ENCODE data around the gene DCAF5. TPM values are rescaled to one million over a fixed set of nuclear protein-coding genes. Genes with fewer than 3 reads are reported as not detected.
"Not testable (repeated sequence)": the region's sequence is repeated elsewhere in the genome, so short reads cannot be mapped to it uniquely, and the experiment has no call there.

The DCAF5 gene
- total RNA-seq, 3 donors from 2014 or later: 25.1 to 33.6 (median 28.0) TPM

DNA sequence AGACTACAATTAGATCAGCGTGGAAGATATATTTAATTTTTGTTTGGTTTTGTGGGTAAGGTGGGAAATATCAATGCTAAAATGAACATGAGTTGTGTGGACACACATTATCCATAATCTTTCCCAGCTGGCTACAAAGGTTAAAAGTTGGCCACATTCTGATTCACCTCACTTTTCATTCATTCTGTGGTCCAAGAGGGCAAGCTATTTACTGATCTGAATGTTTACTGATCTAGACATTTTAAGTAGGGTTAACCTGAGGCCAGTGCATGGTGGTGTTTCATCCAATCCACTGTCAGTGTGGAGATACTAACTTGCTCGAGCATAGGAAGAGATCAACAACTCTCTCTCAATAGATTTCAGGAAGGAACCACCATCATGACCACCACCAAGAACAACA lies 71.6 kb downstream of the DCAF5 start:
- no peak overlapping the region for H3K4me3 Mint-ChIP-seq
- H3K36me3 Mint-ChIP-seq (ENCODE audit: insufficient read depth): peaks cover 39% of the 10 kb centered on the region
- H3K4me1 Mint-ChIP-seq (ENCODE audit: low read depth): peaks cover 5% of the 10 kb centered on the region
- DNase-seq: no peak
- H3K9me3 Mint-ChIP-seq: no peaks in the 10 kb centered on the region
- H3K27me3 Mint-ChIP-seq (ENCODE audit: low read depth): no peaks in the 10 kb centered on the region
- no peak for ATAC-seq

DNA sequence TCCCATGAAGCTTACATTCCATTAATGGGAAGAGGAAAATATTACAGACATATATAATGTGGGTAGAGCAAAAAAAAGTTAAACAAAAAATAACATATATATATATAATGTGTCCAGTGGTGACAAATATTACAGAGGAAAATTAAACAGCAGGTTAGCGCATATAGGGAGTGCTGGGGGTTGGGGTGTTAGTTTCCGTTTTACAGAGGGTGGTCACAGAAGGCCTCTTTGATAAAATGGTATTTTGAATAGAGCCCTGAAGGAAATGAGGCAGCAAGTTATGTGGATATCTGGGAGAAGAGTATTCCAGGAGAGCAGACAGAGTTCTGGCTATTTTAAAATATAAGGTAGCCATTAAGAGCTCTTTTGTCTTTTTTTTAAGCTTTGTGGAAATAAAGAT lies 73.2 kb downstream of the DCAF5 start:
- ATAC-seq (no peak), DNase-seq (no peak)
- H3K36me3 Mint-ChIP-seq (ENCODE audit: insufficient read depth): peaks cover 36% of the 10 kb centered on the region

DNA sequence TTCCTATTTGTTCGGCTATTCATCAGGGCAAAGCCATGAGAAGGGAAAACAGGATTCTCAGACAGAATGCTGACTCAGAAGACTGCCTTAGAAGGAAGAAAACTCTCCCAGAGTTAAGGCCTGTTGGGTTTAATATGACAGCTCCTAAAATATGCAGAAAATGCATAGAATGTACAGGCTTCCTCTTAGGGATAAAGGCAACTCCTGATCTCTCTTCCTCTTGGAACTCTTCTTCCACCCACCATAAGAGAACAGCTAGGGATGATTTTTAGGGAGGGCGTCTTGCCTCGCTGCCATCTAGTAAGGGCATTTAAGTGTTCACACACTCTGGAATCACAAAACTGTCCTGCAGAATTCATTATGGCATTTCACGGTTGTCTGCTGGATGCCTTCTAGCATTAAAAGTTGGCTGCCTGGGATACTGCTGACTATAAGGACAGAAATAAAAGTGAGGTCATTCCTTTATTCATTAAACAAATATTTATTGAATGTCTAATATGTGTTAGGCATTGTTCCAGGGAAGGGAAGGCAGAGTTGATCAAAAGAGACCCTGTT lies 73.7 kb downstream of the DCAF5 start:
- DNase-seq (no peak), ATAC-seq (no peak)
- Mint-ChIP-seq H3K36me3 (ENCODE audit: insufficient read depth) (peaks cover 37% of the 10 kb centered on the region), H3K9me3 (no peaks in the 10 kb centered on the region), H3K27me3 (ENCODE audit: low read depth) (no peaks in the 10 kb centered on the region), H3K4me1 (ENCODE audit: low read depth) (peaks cover 5% of the 10 kb centered on the region), H3K4me3 (no peak overlapping the region)

More for the DNA sequence above, 73.2 kb downstream of the DCAF5 start:
- H3K4me1 Mint-ChIP-seq (ENCODE audit: low read depth): peaks cover 5% of the 10 kb centered on the region
- H3K27me3 Mint-ChIP-seq (ENCODE audit: low read depth): no peaks in the 10 kb centered on the region
- no peak overlapping the region for H3K4me3 Mint-ChIP-seq
- no peaks in the 10 kb centered on the region for H3K9me3 Mint-ChIP-seq

DNA sequence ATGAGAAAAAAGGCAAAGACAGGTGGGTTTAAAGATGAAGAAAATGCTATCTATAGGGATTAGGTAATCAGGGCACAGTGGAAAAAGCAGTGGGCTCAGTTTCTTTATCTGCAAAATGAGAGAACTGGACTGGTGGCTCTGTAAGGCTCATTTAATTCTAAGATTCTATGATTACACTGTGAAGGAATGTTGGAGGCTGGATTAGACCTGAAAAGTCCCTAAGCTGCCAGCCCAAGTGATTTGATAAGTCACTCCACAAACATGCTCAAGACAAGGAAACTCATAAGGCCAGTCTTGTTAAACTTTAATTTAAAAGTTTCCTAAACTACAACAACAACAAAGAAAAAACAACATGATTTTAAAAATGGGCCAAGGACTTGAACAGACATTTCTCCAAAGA lies 75.1 kb downstream of the DCAF5 start:
- DNase-seq (no peak), ATAC-seq (no peak)
- no peaks in the 10 kb centered on the region for H3K9me3 Mint-ChIP-seq
- peaks cover 9% of the 10 kb centered on the region for H3K4me1 Mint-ChIP-seq (ENCODE audit: low read depth)
- H3K36me3 Mint-ChIP-seq (ENCODE audit: insufficient read depth): peaks cover 38% of the 10 kb centered on the region
- no peak overlapping the region for H3K4me3 Mint-ChIP-seq
- no peaks in the 10 kb centered on the region for H3K27me3 Mint-ChIP-seq (ENCODE audit: low read depth)

DNA sequence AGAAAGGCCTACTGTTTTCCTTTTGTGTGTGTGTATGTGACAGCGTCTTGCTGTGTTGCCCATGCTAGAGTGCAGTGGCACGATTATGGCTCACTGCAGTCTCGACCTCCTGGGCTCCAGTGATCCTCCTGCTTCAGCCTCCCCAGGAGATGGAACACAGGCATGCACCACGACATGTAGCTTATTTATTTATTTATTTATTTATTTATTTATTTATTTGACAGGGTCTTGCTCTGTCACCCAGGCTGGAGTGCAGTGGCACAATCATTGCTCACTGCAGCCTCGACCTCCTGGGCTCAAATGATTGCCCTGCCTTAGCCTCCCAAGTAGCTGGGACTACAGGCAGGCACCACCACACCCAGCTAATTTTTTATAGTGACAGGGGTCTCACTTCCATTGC lies 75.7 kb downstream of the DCAF5 start:
- DNase-seq; H3K4me3 Mint-ChIP-seq; H3K27me3 Mint-ChIP-seq (ENCODE audit: low read depth); ATAC-seq; H3K9me3 Mint-ChIP-seq: not testable (repeated sequence)
- H3K36me3 Mint-ChIP-seq (ENCODE audit: insufficient read depth): peaks cover 44% of the 10 kb centered on the region
- H3K4me1 Mint-ChIP-seq (ENCODE audit: low read depth): peaks cover 12% of the 10 kb centered on the region

DNA sequence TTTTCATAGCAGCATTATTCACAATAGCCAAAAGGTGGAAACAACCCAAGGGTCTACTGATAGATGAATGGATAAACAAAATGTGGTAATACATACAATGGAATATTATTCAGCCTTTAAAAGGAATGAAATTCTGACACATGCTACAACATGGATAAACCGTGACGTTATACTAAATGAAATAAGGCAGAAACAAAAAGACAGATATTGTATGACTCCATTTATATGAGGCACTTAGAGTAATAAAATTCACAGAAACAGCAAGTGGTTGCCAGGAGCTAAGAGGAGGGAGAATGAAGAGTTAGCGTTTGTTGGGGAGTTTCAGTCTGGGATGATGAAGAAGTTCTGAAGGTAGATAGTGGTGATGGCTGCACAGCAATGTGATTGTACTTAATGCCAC lies 76.6 kb downstream of the DCAF5 start:
- Mint-ChIP-seq H3K36me3 (ENCODE audit: insufficient read depth) (peaks cover 42% of the 10 kb centered on the region), H3K4me3 (no peak overlapping the region), H3K9me3 (no peaks in the 10 kb centered on the region), H3K4me1 (ENCODE audit: low read depth) (peaks cover 13% of the 10 kb centered on the region), H3K27me3 (ENCODE audit: low read depth) (no peaks in the 10 kb centered on the region)
- DNase-seq: no peak
- ATAC-seq: no peak

DNA sequence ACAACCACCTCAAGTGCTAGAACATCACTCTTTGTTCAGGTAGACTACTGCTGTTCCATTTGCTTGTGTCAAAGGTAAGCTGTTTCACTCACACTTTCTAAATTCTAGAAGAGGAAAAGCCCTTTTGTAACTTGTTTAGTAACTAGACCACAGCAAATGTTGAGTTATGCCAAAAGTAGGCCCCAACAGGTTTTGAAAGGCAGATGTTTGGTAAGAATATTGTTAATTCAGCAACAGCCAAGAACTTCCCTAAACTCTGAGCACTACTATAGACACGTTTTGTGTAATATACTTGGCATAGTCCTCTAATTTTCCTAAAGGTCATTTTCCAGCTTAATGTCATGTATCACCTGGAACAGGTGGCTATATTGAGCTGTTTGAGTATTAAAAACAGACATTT lies 79.0 kb downstream of the DCAF5 start:
- H3K4me3 Mint-ChIP-seq: no peak overlapping the region
- H3K4me1 Mint-ChIP-seq (ENCODE audit: low read depth): peaks cover 16% of the 10 kb centered on the region
- no peaks in the 10 kb centered on the region for H3K9me3 Mint-ChIP-seq
- no peak for ATAC-seq
- no peaks in the 10 kb centered on the region for H3K27me3 Mint-ChIP-seq (ENCODE audit: low read depth)
- H3K36me3 Mint-ChIP-seq (ENCODE audit: insufficient read depth): peaks cover 47% of the 10 kb centered on the region
- DNase-seq: no peak

DNA sequence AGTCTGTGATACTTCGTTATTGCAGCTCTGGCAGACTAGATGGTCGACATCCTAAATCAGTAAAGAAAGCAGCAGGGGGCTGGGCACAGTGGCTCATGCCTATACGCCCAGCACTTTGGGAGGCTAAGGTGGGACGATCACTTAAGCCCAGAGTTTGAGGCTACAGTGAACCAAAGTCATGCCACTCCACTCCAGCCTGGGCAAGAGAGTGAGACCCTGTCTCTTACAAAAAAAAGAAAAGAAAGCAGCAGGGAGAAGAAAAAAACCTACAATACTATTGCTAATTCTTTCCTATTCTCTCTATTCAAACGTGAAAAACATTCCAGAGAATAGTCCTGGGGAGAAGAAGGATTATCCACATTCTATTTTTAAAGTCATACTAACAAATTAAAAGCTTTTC lies 79.5 kb downstream of the DCAF5 start:
- ATAC-seq (no peak), DNase-seq (no peak)
- Mint-ChIP-seq H3K4me3 (no peak overlapping the region), H3K36me3 (ENCODE audit: insufficient read depth) (peaks cover 47% of the 10 kb centered on the region), H3K4me1 (ENCODE audit: low read depth) (peaks cover 15% of the 10 kb centered on the region), H3K27me3 (ENCODE audit: low read depth) (no peaks in the 10 kb centered on the region), H3K9me3 (no peaks in the 10 kb centered on the region)

DNA sequence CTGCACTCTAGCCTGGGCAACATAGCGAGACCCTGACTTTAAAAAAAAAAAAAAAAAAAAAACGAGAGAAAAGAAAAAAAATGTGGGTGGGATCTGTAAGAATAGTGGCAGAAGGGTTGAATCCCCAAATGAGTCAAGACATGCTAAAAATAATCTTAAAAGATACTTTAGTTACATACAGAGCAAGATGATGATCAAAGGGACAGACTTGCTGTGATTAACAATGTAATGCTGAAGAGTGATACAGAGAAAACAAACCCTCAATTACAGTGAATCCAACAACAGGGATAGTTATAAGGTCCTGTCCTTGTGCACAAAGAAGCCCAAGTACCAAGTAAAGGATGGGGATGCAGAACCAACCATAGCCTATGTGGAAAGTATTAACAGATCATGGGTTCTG lies 80.3 kb downstream of the DCAF5 start:
- H3K27me3 Mint-ChIP-seq (ENCODE audit: low read depth): no peaks in the 10 kb centered on the region
- H3K4me3 Mint-ChIP-seq: no peak overlapping the region
- DNase-seq: no peak
- peaks cover 52% of the 10 kb centered on the region for H3K36me3 Mint-ChIP-seq (ENCODE audit: insufficient read depth)
- ATAC-seq: peak in 1 of 2 donors; percentile 56
- H3K4me1 Mint-ChIP-seq (ENCODE audit: low read depth): peaks cover 15% of the 10 kb centered on the region
- H3K9me3 Mint-ChIP-seq: no peaks in the 10 kb centered on the region

DNA sequence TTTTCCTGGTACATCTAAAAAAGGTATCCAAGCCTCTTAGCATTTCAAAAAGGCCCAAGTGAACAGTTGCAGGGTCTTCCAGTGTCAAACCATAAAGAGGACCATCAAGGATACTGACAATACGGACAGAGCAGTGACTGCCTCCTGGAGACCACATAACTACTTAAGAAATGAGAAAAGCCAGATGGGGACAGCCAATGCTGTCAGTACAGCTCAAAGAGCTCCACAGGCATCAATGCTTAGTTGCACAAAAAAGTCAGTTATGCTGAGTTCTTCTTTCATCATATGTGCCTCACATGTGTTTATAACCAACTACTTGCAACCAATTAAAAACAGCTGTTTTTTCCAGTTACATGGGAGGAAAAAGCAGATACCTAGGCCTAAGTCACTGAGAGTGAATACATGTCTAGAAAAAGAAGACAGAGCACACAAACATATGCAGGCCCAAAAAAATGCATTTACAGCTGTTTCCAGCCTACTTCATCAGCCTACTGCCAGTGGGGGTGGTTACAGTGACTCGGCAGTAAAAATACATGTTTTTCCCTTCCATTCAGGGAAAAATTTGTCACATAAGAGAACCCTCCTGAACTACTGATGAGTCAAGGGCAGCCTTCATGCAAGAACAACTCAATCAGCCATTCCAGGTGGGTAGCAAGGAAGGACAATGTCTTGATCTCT lies 84.0 kb downstream of the DCAF5 start:
- no peak for ATAC-seq
- no peaks in the 10 kb centered on the region for H3K9me3 Mint-ChIP-seq
- no peaks in the 10 kb centered on the region for H3K27me3 Mint-ChIP-seq (ENCODE audit: low read depth)
- DNase-seq: no peak
- no peak overlapping the region for H3K4me3 Mint-ChIP-seq
- peaks cover 44% of the 10 kb centered on the region for H3K36me3 Mint-ChIP-seq (ENCODE audit: insufficient read depth)
- peaks cover 18% of the 10 kb centered on the region for H3K4me1 Mint-ChIP-seq (ENCODE audit: low read depth)

DNA sequence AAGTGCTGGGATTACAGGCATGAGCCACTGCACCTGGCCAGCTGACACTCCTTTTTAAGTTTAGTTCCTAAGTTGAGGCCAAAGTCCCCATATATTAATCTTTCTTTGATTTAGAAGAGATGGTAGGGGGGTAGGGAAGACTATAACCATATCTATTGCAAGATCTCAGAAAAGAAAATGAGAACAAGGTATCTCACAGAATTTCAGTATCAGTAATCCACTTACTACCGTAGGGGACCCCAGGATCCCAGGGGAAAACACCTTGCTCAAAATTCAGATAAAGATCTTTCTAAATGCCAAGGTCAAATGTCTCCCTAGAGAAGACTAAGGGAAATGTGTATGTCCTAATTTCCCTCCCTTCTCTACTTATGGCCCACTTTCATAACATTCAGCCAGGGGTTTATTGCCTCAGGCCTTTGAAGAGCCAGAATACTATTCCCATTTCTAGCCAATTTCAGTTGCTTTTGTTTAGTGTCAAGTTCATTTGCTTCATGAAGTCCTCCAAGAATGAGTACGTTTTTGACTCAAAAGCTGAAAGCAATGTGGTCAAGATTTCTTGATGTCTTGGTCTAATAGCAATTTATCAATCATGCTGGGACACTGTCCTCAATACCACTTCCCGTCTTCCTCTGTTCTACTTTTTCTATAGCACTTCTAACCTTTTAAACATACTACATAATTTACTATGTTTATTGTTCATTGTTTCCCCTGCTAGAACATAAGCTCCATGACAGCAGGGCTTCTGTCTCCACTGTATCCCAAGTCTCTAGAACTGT lies 86.3 kb downstream of the DCAF5 start:
- no peak for ATAC-seq
- DNase-seq: no peak
- Mint-ChIP-seq H3K9me3 (no peaks in the 10 kb centered on the region), H3K36me3 (ENCODE audit: insufficient read depth) (peaks cover 37% of the 10 kb centered on the region), H3K4me3 (no peak overlapping the region), H3K27me3 (ENCODE audit: low read depth) (no peaks in the 10 kb centered on the region), H3K4me1 (ENCODE audit: low read depth) (peaks cover 11% of the 10 kb centered on the region)

DNA sequence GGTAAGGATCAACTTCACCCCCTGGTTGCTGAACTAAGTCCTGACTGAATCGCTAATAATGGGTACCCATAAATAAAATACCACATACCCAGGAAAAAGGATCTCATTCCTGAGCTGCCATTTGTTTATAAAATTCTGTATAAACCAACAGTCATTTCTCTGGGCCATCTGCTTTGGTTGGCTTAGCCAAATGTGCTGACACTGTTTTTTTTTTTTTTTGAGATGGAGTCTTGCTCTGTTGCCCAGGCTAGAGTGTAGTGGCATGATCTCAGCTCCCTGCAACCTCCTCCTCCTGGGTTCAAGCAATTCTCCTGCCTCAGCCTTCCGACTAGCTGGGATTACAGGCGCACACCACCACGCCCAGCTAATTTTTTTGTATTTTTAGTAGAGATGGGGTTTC lies 87.0 kb downstream of the DCAF5 start:
- H3K9me3 Mint-ChIP-seq; DNase-seq; H3K4me3 Mint-ChIP-seq; H3K27me3 Mint-ChIP-seq (ENCODE audit: low read depth); ATAC-seq: not testable (repeated sequence)
- peaks cover 11% of the 10 kb centered on the region for H3K4me1 Mint-ChIP-seq (ENCODE audit: low read depth)
- peaks cover 31% of the 10 kb centered on the region for H3K36me3 Mint-ChIP-seq (ENCODE audit: insufficient read depth)

DNA sequence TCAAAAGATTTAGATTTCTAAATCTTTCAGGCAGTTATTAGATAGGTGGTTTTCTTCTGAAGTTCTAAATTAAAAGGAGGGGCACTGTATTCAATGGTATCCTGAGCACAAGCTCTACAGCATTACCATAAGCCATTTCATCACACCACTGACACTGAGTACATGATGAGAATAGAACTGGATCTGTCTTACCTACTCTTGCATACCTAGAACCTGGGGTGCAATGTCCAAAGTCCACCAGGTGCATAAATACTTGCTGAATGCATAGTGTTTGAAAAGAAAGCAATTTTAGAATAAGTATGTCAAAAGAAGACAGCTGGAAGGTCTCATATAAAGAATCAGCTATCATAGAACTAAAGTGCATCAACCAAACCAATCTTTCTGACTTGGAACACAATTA lies 88.3 kb downstream of the DCAF5 start:
- H3K36me3 Mint-ChIP-seq (ENCODE audit: insufficient read depth): peaks cover 29% of the 10 kb centered on the region
- no peaks in the 10 kb centered on the region for H3K27me3 Mint-ChIP-seq (ENCODE audit: low read depth)
- ATAC-seq: no peak

DNA sequence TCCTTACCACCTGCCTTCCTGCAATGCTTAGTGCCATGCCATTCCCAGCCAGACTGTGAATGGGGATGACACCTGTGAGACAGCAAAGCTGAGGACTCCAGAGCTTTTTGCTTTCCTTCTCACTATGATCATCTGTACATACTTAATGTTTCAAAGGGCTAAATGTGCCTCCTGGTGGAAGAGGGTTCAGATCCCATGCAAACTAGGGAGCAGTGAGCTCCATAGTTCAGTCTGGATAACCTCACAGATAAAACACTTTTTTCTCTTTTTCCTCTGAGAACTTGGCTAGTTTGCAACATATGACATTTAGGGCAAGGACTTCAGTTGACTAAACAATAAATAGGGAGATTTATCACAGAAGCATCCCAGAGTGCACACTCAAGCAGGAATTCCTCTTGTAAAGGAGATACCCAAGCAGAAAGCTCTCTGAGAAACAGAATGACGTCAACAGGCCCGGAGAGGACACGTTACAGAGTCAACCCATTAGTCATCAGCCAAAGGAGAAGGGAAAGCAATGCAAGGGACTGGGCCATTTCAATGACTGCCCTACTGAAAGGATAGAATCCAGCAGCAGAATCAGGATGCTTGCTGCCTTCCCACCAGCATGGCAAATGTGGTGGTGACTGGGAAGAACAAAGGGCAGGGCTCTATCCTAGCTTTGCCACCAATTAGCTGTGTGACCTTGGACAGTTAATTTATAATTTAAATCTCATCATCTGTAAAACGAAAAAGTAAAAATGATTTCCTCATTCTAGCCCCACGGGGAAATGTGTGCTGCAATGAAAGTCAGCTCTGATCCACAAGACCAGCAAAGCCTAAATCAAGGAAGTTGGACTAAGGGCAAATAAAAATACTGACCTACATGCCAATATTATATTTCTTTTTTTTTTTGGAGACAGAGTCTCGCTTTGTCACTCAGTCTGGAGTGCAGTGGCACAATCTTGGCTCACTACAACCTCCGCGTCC lies 93.0 kb downstream of the DCAF5 start:
- no peak for ATAC-seq
- Mint-ChIP-seq H3K27me3 (ENCODE audit: low read depth) (no peaks in the 10 kb centered on the region), H3K4me1 (ENCODE audit: low read depth) (peaks cover 3% of the 10 kb centered on the region), H3K36me3 (ENCODE audit: insufficient read depth) (peaks cover 36% of the 10 kb centered on the region), H3K9me3 (no peaks in the 10 kb centered on the region), H3K4me3 (no peak overlapping the region)
- no peak for DNase-seq

More for the DNA sequence above, 88.3 kb downstream of the DCAF5 start:
- H3K4me1 Mint-ChIP-seq (ENCODE audit: low read depth): peaks cover 11% of the 10 kb centered on the region
- no peak for DNase-seq
- H3K4me3 Mint-ChIP-seq: no peak overlapping the region
- H3K9me3 Mint-ChIP-seq: no peaks in the 10 kb centered on the region
